Astrocyte of the cerebellum (primary cell): Measurements from ENCODE around the gene ULK4.

Experiments
- DNase-seq: peaks from one replicate; pipeline ENCODE4 v3.0.0-alpha.2; 2011; ENCODE audit warnings: low read depth
- H3K4me3 ChIP-seq: 2 replicates; pipeline ENCODE4 v1.5.1; 2011; ENCODE audit warnings: mild to moderate bottlenecking, low read depth, low read length, moderate library complexity
- in situ Hi-C: cut with HindIII; loops from 2 replicates; pipeline ENCODE4 v1.10.0; 2017; ENCODE audit warnings: low sequenced_read_pairs
- TF ChIP-seq, protein P1 (sequence below): IDR thresholded peaks from 2 replicates; pipeline ENCODE4 v1.5.1; 2012; ENCODE audit warnings: low read length, low read depth, moderate library complexity, mild to moderate bottlenecking; ENCODE audit errors: missing control alignments

The ULK4 gene

DNA sequence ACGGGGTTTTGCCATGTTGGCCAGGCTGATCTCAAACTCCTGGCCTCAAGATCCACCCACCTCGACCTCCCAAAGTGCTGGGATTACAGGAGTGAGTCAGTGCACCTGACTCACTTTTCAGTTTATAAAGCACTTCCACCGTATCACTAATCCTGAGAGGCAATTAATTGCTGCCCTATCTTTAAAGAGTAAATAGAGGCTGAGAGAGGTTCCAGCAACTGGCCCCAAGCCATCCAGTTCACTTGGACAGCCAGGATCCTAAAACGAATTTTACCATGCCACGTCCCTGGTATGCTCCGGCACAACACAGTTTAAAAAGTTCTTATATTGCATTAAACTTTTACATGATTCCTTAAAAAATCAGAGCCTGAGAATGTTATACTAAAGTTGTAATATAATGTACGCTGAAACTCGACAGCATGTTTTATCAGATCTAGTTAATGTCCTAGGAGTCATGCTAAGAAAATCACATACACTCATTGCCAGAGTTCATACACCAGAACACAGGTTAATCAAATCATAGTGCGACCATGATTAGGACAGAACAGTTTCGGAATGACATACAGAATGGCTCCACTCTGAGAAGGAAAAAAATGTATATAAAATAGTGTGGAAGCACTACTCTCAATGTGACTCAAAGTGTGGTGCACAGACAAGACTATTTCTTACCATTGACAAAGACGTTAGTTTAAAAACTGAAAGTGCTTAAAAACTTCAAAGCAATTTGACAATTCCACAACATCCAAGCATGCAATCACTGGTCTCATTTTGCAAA, 125.4 kb downstream of the ULK4 start:
- TF ChIP-seq, protein P1, sequence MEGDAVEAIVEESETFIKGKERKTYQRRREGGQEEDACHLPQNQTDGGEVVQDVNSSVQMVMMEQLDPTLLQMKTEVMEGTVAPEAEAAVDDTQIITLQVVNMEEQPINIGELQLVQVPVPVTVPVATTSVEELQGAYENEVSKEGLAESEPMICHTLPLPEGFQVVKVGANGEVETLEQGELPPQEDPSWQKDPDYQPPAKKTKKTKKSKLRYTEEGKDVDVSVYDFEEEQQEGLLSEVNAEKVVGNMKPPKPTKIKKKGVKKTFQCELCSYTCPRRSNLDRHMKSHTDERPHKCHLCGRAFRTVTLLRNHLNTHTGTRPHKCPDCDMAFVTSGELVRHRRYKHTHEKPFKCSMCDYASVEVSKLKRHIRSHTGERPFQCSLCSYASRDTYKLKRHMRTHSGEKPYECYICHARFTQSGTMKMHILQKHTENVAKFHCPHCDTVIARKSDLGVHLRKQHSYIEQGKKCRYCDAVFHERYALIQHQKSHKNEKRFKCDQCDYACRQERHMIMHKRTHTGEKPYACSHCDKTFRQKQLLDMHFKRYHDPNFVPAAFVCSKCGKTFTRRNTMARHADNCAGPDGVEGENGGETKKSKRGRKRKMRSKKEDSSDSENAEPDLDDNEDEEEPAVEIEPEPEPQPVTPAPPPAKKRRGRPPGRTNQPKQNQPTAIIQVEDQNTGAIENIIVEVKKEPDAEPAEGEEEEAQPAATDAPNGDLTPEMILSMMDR, result no peak
- no peak overlapping the region for H3K4me3 ChIP-seq
- in situ Hi-C loops, result no loop called here
- DNase-seq, result no peak

DNA sequence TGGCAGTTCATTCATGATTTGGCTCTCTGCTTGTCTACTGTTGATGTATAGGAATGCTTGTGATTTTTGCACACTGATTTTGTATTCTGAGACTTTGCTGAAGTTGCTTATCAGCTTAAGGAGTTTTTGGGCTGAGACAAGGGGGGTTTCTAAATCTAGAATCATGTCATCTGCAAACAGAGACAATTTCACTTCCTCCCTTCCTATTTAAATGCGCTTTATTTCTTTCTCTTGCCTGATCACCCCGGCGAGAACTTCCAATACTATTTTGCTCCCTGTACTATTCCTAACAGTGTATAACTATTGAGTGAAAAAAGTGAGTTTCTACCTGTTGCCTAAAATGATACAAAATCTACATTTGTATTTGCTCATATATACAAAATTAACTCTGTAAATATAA, 128.3 kb downstream of the ULK4 start:
- DNase-seq, result no peak
- in situ Hi-C loops, result no loop called here
- TF ChIP-seq, protein P1, result no peak
- no peak overlapping the region for H3K4me3 ChIP-seq

DNA sequence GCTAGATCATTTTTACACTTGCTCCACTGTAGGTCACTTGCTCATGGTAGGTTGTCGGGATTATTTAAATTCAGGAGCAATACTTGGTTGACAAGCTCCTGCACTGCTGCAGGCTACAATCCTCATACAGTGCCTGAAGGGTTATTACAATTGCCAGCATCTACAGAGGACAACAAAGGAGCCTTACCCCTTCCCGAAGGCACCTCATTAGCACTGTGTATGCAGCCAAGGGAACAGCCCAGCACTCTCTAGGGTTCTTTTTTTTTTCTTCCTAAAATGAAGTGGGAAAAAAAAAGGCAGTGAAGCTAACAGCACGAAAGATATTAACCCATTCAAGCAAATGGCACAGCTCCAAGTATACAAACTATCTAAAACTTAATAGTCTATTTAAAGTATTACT, 142.7 kb downstream of the ULK4 start:
- no peak for DNase-seq
- TF ChIP-seq, protein P1, result no peak
- no peak overlapping the region for H3K4me3 ChIP-seq
- in situ Hi-C loops, result no loop called here

DNA sequence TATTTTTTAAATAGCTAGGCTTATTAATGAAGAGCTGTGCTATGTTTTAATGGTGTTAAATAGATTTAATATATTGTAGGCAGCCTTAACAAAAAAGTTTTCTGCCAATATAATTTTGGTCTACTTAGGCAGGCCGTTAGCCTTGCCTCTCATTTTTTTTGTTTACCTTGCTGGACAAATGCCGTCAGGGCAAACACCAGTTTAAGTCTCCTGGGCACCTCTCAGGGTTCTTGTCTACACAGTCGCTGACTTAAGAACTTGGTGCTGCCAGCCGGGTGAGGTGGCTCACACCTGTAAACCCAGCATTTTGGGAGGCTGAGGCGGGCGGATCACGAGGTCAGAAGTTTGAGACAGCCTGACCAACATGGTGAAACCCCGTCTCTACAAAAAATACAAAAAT, 153.3 kb downstream of the ULK4 start:
- no peak overlapping the region for H3K4me3 ChIP-seq
- in situ Hi-C loops, result no loop called here
- DNase-seq, result no peak
- TF ChIP-seq, protein P1, result no peak

DNA sequence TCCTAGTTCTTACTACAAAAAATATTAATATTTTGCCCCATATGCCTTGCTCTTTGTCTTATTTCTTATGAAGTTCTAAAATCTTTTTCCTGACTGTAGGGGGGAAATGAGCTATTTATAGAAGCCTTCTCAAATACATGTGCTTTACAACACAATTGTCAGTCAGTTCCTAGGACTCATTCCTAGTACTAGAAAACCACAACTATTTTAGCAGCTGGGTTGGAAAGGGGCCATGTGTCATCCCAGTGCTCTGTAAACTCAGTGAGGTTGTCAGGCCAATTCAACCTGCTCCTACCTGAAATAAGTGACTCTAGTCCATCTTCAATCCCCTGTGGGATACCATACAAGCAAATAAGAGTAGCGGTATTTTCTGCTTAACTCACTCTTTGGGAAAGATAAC, 153.8 kb downstream of the ULK4 start:
- H3K4me3 ChIP-seq, result no peak overlapping the region
- in situ Hi-C loops, result no loop called here
- TF ChIP-seq, protein P1, result no peak
- peak; percentile 38 for DNase-seq

DNA sequence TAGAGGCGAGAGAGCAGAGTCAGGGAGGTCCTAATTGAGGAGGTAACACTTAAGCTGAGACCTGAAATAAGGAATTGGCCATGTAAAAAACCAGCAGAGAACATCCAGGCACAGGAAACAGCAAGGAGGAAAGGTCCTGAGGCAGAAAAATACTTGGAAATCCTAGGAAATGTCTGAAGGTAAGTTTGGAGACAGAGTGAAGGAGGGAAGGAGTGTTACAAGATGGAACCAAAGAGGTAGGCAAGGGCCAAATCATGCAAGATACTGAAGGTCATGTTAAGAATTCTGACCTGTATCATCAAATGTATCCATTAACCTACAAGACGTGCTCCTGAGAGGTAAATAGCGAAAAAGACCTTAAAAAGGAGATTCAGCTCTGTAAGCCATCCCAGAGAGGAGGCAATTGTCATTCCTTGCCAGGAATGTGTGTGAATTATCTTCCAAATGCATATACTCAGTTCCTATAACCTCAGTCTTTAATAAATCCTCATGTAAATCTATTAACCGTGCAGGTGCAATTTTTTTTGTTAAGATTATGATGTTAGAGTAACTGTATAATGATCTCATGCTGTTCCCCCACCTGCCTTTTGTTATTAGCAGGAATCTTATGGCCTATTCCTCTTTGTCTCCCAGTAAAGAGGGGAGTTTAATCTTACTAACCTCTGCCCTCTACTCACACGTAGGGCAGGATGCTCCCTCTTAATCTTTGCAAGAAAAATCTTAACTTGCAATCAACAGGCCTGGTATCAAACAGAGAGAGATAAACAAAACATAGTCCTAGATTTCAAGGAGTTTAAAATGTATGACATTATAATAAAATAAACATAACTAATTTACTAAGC, 166.9 kb downstream of the ULK4 start:
- DNase-seq, result no peak
- H3K4me3 ChIP-seq, result no peak overlapping the region
- TF ChIP-seq, protein P1, result no peak
- in situ Hi-C loops, result loop anchor here (5.0 kb wide), 1 partner anchor 63 kb away; no protein-coding TSS in a partner anchor
